H9 (cell line): ENCODE results near the gene RALGAPA1. TPM values are rescaled to one million over a fixed set of nuclear protein-coding genes. Genes with fewer than 3 reads are reported as not detected.
A peak's percentile ranks its signal among the peaks of the same experiment; 100 is the strongest.

Source experiments
- DNase-seq: peaks from one replicate; pipeline ENCODE4 v3.0.0-alpha.2; 2017
- H2AFZ ChIP-seq: one replicate; pipeline ENCODE4 v1.6.1; 2013; ENCODE audit warnings: mild to moderate bottlenecking, low read length, control low read depth, moderate library complexity
- H2AK5ac ChIP-seq: 2 replicates; pipeline ENCODE4 v1.6.1; 2013; ENCODE audit warnings: low read length, control low read depth, mixed read lengths; ENCODE audit not compliant: insufficient read length
- H2BK120ac ChIP-seq: one replicate; pipeline ENCODE4 v1.6.1; 2013; ENCODE audit warnings: low read depth, mild to moderate bottlenecking, low read length, control low read depth, inconsistent platforms; ENCODE audit not compliant: poor library complexity, severe bottlenecking
- H2BK12ac ChIP-seq: 2 replicates; pipeline ENCODE4 v1.6.1; 2013; ENCODE audit warnings: low read length, control low read depth, mixed read lengths, low read depth; ENCODE audit not compliant: insufficient read length
- H2BK15ac ChIP-seq: 2 replicates; pipeline ENCODE4 v1.6.1; 2013; ENCODE audit warnings: low read depth, low read length, control low read depth
- H2BK20ac ChIP-seq: one replicate; pipeline ENCODE4 v1.6.1; 2013; ENCODE audit warnings: low read depth, mild to moderate bottlenecking, low read length, control low read depth, inconsistent platforms; ENCODE audit not compliant: poor library complexity, severe bottlenecking
- H2BK5ac ChIP-seq: 2 replicates; pipeline ENCODE4 v1.6.1; 2013; ENCODE audit warnings: low read length, control low read depth, mixed read lengths; ENCODE audit not compliant: insufficient read length
- H3K14ac ChIP-seq: 2 replicates; pipeline ENCODE4 v1.6.1; 2013; ENCODE audit warnings: low read length, control low read depth; ENCODE audit not compliant: insufficient read depth
- H3K18ac ChIP-seq: 2 replicates; pipeline ENCODE4 v1.6.1; 2013; ENCODE audit warnings: low read depth, mild to moderate bottlenecking, mixed read lengths, low read length, control low read depth; ENCODE audit not compliant: insufficient read length
- H3K23ac ChIP-seq: 2 replicates; pipeline ENCODE4 v1.6.1; 2013; ENCODE audit warnings: low read length, control low read depth, mixed read lengths, low read depth; ENCODE audit not compliant: insufficient read length
- H3K23me2 ChIP-seq: 2 replicates; pipeline ENCODE4 v1.6.1; 2013; ENCODE audit warnings: low read depth, mild to moderate bottlenecking, mixed read lengths, low read length, control low read depth; ENCODE audit not compliant: insufficient read length, poor library complexity, severe bottlenecking
- H3K27ac ChIP-seq: 2 replicates; pipeline ENCODE4 v1.5.1; 2013; ENCODE audit warnings: low read length, control low read depth, mixed read lengths, low read depth; ENCODE audit not compliant: insufficient read length
- H3K27me3 ChIP-seq: 2 replicates; pipeline ENCODE4 v1.6.1; 2013; ENCODE audit warnings: low read length, control low read depth, inconsistent platforms; ENCODE audit not compliant: insufficient read depth
- H3K4ac ChIP-seq: 2 replicates; pipeline ENCODE4 v1.6.1; 2013; ENCODE audit warnings: low read depth, mild to moderate bottlenecking, control low read depth, inconsistent platforms, low read length, moderate library complexity
- H3K4me1 ChIP-seq: 2 replicates; pipeline ENCODE4 v1.6.1; 2013; ENCODE audit warnings: low read length, control low read depth, inconsistent platforms; ENCODE audit not compliant: insufficient read depth
- H3K4me2 ChIP-seq: 2 replicates; pipeline ENCODE4 v1.6.1; 2013; ENCODE audit warnings: low read length, control low read depth, mixed read lengths; ENCODE audit not compliant: insufficient read length, insufficient read depth
- H3K56ac ChIP-seq: 2 replicates; pipeline ENCODE4 v1.6.1; 2013; ENCODE audit warnings: low read depth, mild to moderate bottlenecking, mixed read lengths, low read length, control low read depth; ENCODE audit not compliant: insufficient read length
- H3K79me1 ChIP-seq: 2 replicates; pipeline ENCODE4 v1.6.1; 2013; ENCODE audit warnings: low read depth, mild to moderate bottlenecking, moderate library complexity, low read length, control low read depth, inconsistent platforms; ENCODE audit not compliant: insufficient read depth, poor library complexity, severe bottlenecking
- H3K79me2 ChIP-seq: 2 replicates; pipeline ENCODE4 v1.6.1; 2013; ENCODE audit warnings: low read length, control low read depth, inconsistent platforms; ENCODE audit not compliant: insufficient read depth
- H3K9ac ChIP-seq: 2 replicates; pipeline ENCODE4 v1.6.1; 2013; ENCODE audit warnings: low read length, control low read depth, mixed read lengths; ENCODE audit not compliant: insufficient read length; ENCODE audit errors: extremely low read depth
- H3K9me3 ChIP-seq: one replicate; pipeline ENCODE4 v1.6.1; 2013; ENCODE audit warnings: low read depth, low read length, inconsistent platforms; ENCODE audit not compliant: control insufficient read depth
- H3T11ph ChIP-seq: one replicate; pipeline ENCODE4 v1.6.1; 2013; ENCODE audit warnings: mild to moderate bottlenecking, low read length, control low read depth, inconsistent platforms
- H4K20me1 ChIP-seq: one replicate; pipeline ENCODE4 v1.6.1; 2013; ENCODE audit not compliant: control insufficient read depth, insufficient read length, insufficient read depth
- H4K5ac ChIP-seq: 2 replicates; pipeline ENCODE4 v1.6.1; 2013; ENCODE audit warnings: low read depth, mild to moderate bottlenecking, mixed read lengths, low read length, control low read depth; ENCODE audit not compliant: insufficient read length
- H4K8ac ChIP-seq: replicated peaks from 2 replicates; pipeline ENCODE4 v1.6.1; 2013; ENCODE audit warnings: low read length, control low read depth, mixed read lengths, low read depth; ENCODE audit not compliant: insufficient read length
- H4K91ac ChIP-seq: 2 replicates; pipeline ENCODE4 v1.6.1; 2013; ENCODE audit warnings: low read depth, mild to moderate bottlenecking, moderate library complexity, mixed read lengths, low read length, control low read depth; ENCODE audit not compliant: insufficient read length
- H3K27ac Mint-ChIP-seq, 3 experiments: 2 replicates in 2 of 3; 3 replicates in 1 of 3; pipeline ENCODE4 v1.8.0; 2020 to 2021; ENCODE audit warnings: mixed read lengths in 3 of 3, mild to moderate bottlenecking in 1 of 3, moderate library complexity in 1 of 3
- H3K27me3 Mint-ChIP-seq: 2 replicates; pipeline ENCODE4 v1.8.0; 2021; ENCODE audit warnings: low read depth, mild to moderate bottlenecking, moderate library complexity, mixed read lengths
- H3K36me3 Mint-ChIP-seq, 3 experiments: 2 replicates in 2 of 3; 3 replicates in 1 of 3; pipeline ENCODE4 v1.8.0; 2020 to 2021; ENCODE audit warnings: low read depth in 3 of 3, mixed read lengths in 3 of 3; ENCODE audit not compliant: insufficient read depth in 1 of 3
- H3K4me1 Mint-ChIP-seq, 2 experiments: 2 replicates each; pipeline ENCODE4 v1.8.0; 2020; ENCODE audit warnings: mixed read lengths in 2 of 2
- H3K4me3 Mint-ChIP-seq, 2 experiments: 2 replicates in 1 of 2; 3 replicates in 1 of 2; pipeline ENCODE4 v1.8.0; 2020 to 2021; ENCODE audit warnings: mild to moderate bottlenecking in 2 of 2, mixed read lengths in 2 of 2, moderate library complexity in 1 of 2
- H3K9me3 Mint-ChIP-seq, 2 experiments: 2 replicates in 1 of 2; 3 replicates in 1 of 2; pipeline ENCODE4 v1.8.0; 2020; ENCODE audit warnings: mild to moderate bottlenecking in 2 of 2, mixed read lengths in 2 of 2, moderate library complexity in 1 of 2
- CTCF ChIP-seq: fragments of 200-600 bp; sonication (generic); conservative IDR thresholded peaks from 3 replicates; pipeline ENCODE4 v1.8.0; 2021; ENCODE audit warnings: antibody characterized with exemption, mild to moderate bottlenecking
- WGBS: extraction: QIAGEN DNeasy Blood & Tissue Kit; methylation state at CpG from one replicate; pipeline ENCODE4 v1.1.7; 2013; ENCODE audit warnings: missing lambda C conversion rate, low lambda C conversion rate, mixed read lengths; ENCODE audit not compliant: insufficient read length; ENCODE audit errors: extremely low coverage; 5-methylcytosine and 5-hydroxymethylcytosine counted together
- total RNA-seq: library from RNA; stranded (reverse); gene quantifications from 2 replicates; pipeline ENCODE4 v1.2.1, GENCODE V29; 2021

Gene RALGAPA1
- total RNA-seq, 1 experiment from 2014 or later = 29.8 TPM

GRCh38 chr14:35819591-35820540 lies 10.8 kb upstream of the RALGAPA1 start:
- Histone ChIP-seq H4K91ac (no peak overlapping the region), H3K4ac (no peak overlapping the region), H4K20me1 (no peaks in the 10 kb centered on the region), H3K79me2 (no peaks in the 10 kb centered on the region), H4K8ac (peak overlapping the region; percentile 95), H3K27me3 (no peaks in the 10 kb centered on the region), H3K4me2 (no peak overlapping the region), H3K4me1 (no peaks in the 10 kb centered on the region), H3K14ac (no peak overlapping the region; the same call in 1 of the 2 replicates), H3K27ac (no peak overlapping the region), H2BK5ac (no peak overlapping the region), H3K9me3 (no peaks in the 10 kb centered on the region), H3T11ph (no peak overlapping the region), H2BK120ac (no peak overlapping the region), H2BK20ac (no peak overlapping the region), H3K23ac (no peak overlapping the region), H2AFZ (peak overlapping the region; percentile 22), H2BK12ac (no peak overlapping the region), H3K9ac (no peak overlapping the region), H3K18ac (no peak overlapping the region), H3K56ac (no peak overlapping the region), H3K79me1 (no peaks in the 10 kb centered on the region), H2BK15ac (no peak overlapping the region), H3K23me2 (no peaks in the 10 kb centered on the region), H4K5ac (no peak overlapping the region), H2AK5ac (no peak overlapping the region)
- Mint-ChIP-seq H3K4me3 (no peak overlapping the region), H3K27ac (no peak overlapping the region; a peak in 1 of 7 replicates), H3K4me1 (peaks cover 0 to 2% of the 10 kb centered on the region in 2 experiments; a peak in 1 of 4 replicates), H3K36me3 (no peaks in the 10 kb centered on the region), H3K27me3 (no peaks in the 10 kb centered on the region), H3K9me3 (no peaks in the 10 kb centered on the region; a peak in 1 of 5 replicates)
- no CpG with 5 or more reads among the region's 32 CpGs for WGBS
- no peak for TF ChIP-seq CTCF
- no peak for DNase-seq
